NCI-H748 (cell line): Measurements from ENCODE around the gene OR10K2.
"Not testable (repeated sequence)": the region's sequence is repeated elsewhere in the genome, so short reads cannot be mapped to it uniquely, and the experiment has no call there.

ENCODE experiments used
- DNase-seq: peaks from one replicate; lab custom pipeline; 2025; ENCODE audit not compliant: unreplicated experiment; lab: John Stamatoyannopoulos, UW

OR10K2 gene, protein sequence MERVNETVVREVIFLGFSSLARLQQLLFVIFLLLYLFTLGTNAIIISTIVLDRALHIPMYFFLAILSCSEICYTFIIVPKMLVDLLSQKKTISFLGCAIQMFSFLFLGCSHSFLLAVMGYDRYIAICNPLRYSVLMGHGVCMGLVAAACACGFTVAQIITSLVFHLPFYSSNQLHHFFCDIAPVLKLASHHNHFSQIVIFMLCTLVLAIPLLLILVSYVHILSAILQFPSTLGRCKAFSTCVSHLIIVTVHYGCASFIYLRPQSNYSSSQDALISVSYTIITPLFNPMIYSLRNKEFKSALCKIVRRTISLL

DNA sequence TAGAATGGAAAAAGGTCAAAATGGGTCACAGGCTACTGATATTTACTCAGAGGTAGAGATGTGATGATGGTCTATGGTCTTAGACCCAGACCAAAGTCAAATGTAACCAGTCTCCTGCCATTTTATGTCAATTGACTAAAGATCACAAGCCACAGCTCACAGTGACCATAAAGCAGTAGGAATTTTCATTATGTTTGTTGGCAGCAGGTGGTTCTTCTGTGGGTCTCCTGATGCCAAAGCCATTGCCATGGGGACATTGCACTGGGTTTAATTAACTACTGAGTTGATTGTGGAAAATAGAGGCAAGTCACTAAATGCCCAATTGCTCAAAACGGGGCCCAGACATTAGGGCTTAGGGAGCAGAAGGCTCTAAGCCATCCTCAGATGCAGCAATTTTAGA is at the start of gene OR10K2:
Gene OR10K2 (minus strand): TSS at position 101 of the 400 bp plus-strand sequence. CDS start 5,371 bp downstream, outside the sequence.
- DNase-seq: no peak

DNA sequence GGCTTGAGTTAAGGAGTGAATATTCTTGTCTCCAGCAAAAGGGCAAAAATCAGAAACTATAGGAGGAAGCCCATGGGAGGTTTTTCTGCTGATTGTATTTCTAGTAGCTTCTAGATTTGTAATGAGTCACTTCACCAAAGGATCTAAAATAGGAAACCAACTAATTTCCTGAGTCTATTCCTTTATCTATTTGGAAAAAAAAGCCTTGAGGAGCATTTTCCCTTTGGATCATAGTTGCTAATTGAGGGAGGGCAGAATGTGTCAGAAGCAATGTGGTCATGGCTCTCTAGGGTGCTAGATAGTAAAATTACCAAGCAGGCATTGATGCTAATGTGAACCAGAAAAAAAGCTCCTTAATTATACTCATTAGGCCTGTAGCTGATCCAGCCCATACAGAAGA is 45.9 kb upstream of the OR10K2 start, which contains the start of gene OR10R2:
Gene OR10R2 (plus strand): TSS at position 301 of the 400 bp plus-strand sequence. CDS start 106 bp downstream, outside the sequence.
- DNase-seq: no peak

DNA sequence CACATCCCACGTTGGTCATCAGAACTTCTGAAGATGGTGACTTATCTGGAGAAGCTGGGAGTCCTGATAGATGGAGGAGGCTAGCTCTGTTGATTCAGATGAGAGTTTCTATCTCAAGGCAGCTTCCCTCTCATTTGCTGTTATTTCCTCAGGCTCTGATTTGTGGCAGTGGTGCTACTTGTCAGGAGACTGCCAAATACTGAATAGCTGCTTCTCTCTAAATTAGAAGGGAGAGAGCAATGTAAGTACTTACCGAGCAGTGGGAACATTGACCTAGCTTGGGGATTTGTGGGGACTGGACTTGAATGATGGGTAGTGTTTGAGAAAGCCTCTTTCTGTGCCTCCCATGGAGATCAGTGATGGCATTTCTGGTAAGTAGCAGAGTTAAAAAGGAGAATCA is 35.5 kb upstream of the OR10K2 start, which contains the start of gene OR10K1:
Gene OR10K1 (plus strand): TSS at position 301 of the 400 bp plus-strand sequence. CDS start 3,728 bp downstream, outside the sequence.
- no peak for DNase-seq

DNA sequence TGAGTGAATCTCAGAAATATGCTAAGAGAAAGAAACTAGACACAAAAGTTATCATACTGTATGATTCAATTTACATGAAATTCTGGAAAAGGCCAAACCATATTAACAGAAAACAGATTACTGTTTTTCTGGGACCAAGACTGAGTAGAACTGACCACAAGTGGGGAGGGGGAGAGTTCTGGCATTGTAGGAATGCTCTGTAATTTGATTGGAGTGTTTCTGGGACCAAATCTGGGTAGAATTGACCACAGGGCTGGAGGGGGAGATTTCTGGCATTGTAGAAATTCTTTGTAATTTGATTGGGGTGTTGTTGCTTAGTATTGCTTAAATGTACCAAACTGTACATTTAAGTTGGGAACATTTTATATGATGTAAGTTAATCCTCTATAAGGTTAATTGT is 32.2 kb upstream of the OR10K2 start:
- DNase-seq: no peak

DNA sequence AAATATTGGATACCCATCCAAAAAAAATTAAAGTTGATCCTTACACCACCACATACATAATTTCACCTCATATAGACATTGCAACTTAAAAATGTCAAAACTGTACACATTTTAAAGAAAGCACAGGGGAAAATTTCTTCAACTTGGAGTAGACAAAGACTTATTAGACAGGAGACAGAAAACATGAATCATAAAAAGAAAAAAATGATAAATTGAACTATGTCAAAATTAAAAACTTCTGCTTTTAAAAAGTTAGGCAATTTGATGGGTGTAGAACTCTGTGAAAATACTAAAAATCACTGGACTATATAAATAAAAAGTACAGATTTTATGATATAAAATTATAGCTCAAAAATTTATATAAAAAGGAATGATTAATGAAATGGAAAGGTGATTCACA is 31.2 kb upstream of the OR10K2 start:
- DNase-seq: no peak

DNA sequence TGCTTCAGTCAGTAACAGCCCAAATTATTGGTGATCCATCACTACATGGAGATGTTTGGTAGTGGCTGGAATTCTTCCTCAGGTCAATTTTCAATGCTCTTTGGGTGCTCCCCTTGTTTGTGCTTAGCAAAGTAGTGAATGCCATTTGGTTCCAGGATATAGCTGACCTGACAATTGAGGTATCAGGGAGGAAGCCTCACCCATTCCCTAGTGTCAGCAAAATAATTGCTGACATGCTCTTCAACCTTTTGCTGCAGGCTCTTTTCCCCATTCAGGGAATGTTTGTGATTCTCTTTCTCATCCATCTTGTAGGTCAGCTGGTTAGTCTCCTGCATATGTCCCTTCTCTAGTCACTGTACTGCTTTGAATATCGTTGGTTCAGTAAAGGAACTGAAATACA is 28.5 kb upstream of the OR10K2 start:
- DNase-seq: no peak

DNA sequence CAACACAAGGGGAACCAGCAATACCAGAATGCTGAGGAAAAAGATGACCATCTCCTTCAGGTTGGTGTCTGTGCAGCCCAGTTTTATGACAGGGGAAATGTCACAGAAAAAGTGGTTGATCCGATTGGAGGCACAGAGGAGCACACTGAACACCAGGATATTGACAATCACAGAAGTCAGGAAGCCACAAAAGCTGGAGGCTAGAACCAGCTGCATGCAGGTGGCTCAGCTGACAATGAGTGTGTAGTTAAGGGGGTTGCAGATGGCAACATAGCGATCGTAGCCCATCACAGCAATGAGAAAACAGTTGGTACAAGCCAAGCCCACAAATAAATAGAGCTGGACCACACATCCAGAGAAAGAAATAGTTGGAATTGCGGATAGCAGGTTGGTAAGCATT is 19.3 kb upstream of the OR10K2 start:
- no peak for DNase-seq

DNA sequence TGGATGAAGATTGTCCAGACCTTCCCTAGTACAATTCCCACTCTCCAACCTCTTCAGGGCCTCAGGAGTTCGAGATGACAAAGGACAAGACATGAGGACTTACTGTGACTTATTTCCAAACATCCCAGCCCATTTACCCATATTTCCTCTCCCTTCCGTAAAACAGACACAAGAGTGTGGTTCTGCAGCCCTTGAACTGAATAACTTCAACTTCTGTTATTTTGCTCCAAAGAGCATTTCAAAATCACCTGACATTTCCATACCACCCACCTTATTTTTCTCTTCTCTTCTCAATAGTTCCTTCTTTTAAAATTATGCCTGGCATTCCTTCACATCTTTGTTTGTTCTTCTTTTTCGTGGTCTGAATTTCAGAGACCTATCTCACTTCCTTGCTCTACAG is 8.7 kb upstream of the OR10K2 start:
- no peak for DNase-seq

DNA sequence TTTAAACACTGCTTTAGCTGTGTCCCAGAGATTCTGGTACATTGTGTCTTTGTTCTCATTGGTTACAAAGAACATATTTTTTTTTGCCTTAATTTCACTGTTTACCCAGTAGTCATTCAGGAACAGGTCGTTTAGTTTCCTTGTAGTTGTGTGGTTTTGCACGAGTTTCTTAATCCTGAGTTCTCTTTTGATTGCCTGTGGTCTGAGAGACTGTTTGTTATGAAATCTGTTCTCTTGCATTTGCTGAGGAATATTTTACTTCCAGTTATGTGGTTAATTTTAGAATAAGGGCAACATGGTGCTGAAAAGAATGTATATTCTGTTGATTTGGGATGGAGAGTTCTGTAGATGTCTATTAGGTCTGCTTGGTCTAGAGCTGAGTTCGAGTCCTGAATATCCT is 4.1 kb upstream of the OR10K2 start:
- not testable (repeated sequence) for DNase-seq

DNA sequence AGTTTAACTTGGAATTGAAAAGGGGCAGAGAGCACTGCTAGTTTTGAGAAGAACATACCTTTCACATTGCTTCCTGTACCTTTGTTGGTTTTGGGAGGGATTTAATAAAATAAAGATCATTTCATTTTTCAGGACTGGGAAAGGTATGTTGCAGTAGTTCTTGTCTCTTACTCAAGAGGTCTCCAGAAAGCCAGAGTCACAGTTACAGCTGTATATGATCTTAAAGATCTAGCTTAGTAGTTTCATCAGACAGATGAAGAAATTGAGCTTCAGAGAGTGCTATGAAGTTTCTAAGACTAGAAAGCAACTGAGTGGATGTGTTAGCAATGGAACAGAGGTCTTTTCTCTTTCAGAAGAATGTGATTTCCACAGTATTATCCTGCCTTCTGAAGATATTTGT is 1.0 kb downstream of the OR10K2 start:
- no peak for DNase-seq

DNA sequence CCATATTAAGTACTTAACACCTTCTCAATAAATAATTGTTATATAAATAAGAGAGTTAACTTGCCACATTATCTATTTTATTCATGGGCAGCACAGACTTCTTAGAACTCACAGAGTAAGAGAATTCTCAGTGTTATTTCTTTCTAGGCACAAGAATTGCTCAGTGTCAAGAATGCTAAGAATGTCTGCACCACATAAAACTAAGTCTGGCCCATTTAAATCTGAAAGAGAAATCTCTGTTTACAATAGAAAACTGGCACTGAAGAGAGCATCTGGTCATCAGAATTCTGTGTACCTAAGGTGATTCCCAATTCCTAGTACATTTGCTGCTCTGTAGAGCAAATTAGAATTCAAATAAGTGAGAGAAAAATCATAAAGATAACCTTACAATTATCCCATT is 3.8 kb downstream of the OR10K2 start:
- no peak for DNase-seq

DNA sequence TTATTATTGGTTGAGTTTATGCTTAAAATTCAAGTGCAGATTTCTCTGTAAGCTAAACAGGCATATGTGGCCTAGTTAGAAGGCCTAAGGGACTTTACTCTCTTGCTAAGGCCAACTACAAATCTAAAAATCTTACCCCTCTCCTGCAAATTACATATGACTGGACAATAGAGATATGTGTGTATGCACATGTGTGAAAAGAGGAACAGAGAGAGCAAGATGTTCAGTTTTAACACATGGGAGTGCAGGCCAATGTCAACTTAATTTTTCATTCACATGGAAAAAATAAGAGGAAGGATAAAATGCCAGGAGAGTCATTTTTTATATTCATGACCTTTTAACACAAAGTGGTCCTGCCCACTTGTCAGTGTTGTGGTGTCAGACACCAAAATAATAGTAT is 8.5 kb downstream of the OR10K2 start:
- no peak for DNase-seq

DNA sequence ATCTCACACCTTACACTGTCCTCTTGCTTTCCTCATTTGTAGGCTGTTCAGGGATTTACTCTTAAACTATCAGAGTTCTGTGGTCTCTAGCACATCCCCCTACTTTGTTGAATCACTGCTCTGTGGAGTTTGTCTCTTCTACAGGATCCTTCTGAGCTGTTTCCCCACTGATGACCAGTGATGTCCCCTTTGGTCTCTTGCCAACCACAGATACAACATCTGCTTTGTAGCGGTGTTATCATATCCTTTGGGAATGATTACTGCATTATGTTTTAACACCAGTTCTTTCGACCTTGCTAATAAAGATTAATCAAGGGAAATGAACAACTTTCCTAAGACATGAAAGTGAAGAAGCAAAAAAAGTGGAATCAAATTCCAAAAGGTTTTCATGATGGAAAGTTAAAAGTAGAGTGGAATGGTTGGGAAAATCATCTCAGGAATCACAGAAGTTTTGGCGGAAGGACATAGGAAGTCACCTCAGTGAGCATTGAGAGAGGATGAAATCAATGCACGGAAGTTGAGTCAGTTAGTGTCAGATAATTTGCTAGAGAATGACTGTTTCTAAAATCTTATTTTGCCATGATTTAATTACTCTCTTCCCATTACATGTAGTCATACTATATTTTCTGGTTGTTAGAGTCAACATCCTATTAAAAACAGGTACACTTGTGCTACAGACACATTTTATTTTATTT is 11.2 kb downstream of the OR10K2 start:
- DNase-seq: no peak

DNA sequence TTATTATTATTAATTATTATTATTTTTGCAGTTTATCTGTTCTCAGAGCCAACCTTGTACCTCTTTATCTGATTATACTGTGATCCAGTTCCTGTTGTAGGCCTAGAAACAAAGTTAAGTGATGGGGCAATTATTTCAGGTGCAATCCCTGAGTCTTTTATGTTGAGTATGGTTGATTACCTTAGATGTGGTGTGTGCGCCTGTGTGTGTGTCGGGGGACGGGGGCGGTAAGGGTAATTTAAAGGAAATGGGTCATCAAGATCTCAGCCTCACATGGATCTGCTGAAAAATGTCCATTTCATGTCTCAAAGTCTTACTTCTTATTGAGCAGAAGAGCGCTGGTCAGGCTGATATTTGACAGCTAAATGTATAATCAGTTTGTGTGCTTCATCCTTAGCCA is 18.9 kb downstream of the OR10K2 start:
- DNase-seq: no peak

DNA sequence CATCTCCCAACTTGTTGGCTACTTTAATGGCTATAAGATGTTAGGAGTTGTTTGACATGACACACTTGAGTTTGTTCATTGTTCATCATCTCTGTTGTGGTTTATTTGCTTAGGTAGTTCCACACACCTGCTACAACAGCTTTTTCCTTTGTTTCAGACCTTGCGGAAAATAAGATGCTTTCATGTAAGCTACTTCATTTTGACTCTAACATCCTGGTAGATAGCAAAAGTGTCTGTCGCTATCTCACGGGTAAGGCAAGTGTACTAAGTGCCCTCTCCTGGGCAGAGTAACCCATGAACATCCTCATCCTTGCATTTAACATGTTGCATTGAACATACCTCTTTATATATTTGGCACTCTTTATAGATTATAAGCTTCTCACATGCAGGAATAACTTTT is 25.2 kb downstream of the OR10K2 start:
- DNase-seq: no peak

DNA sequence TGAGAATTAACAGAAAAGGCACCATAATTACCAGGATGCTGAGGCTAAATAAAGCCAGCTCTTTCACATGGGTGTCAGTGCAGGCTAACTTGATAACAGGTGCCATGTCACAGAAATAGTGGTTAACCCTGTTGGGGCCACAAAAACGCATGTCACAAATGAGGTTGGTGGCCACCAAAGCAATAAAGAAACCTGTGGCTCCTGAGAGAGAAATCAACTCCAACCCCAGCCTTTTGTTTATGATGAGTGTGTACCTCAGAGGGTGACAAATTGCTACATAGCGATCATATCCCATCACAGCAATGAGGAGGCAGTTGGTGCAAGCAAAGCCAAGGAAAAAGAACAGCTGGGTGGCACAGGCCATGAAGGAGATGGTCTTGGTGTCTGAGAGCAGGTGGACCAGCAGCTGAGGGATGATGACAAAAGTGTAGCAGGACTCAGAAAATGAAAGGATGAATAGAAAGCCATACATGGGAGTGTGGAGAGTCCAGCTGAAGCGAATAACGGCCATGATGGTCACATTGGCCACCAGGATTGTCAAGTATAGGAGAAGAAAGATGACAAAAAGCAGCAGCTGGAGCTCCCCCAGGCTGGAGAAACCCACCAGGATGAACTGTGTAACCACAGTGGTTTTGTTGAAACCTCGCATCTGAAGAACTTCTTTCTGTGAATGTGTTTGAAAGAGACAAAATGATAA is 27.1 kb downstream of the OR10K2 start, which contains the start of gene OR10T2:
Gene OR10T2 (minus strand): TSS at position 649 of the 697 bp plus-strand sequence. CDS start 0 bp downstream, at position 649.
- DNase-seq: no peak

DNA sequence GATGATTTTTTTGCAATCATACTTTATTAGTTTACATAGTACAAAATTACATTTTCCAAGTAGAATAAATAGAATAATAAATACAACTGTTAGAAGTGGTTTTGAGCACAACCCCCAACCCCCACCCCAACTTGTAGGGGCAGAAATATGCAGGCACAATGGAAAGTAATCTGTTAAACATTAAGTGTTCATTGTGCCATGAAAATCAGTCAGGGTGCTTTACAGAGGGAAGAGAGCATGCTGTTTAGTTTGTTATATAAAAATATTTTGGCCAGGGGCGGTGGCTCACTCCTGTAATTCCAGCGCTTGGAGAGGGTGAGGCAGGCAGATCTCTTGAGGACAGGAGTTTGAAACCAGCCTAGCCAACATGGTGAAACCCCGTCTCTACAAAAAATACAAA is 29.4 kb downstream of the OR10K2 start:
- DNase-seq: no peak

DNA sequence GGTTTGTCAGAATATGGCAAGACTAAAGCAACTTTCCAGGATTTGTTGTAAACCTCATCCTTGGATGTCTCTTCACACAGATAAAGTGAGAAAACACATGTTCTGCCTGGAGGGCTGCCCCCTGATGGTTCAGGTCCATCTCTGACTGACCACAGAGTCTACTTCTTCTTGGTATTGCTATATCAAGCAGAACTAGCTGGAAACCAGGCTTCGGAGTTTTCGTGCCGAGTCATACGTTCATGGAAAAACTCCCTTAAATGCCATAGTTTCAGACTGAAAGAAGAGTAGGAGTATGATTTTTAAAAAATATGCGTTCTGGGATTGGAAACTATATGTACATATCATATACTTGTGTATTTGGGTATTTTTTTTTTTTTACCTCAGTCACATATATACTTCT is 32.6 kb downstream of the OR10K2 start:
- no peak for DNase-seq

DNA sequence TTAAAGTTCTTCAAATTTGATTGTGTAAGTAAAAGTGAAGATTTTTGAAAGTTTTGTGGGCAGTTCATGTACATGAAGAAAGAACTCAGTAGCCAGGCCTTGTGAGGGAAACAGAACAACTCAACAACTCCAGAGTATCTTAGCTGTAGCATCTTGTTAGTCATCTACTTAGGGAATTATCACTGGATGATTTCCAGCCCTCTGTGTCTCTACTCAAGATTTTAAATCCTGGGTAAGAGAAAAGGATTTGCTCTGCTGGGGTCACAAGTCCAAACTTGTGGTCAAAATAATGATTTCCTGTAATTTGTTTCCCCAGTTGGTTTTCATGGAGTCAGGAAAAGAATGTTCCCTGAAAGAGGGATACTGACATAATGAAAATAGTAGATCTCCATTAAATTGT is 34.9 kb downstream of the OR10K2 start:
- no peak for DNase-seq

DNA sequence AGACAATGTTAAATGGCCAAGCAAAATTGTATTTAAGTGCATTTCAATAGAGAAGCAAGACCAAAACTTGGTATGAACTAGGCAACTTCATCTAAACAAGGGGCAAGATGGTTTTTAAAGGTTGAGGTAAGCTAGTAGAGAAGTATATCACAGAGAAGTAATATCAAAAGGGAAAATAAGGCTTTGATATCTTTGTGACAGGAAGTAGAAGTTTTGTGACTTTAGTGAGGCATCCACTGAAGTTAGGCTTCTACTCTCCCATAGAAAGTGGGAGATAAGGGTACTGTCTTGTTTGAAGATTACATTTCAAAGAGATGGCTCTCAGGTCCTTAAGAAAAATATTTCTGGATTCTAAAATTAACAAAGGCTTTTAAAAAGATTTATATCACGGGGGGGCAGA is 35.7 kb downstream of the OR10K2 start:
- no peak for DNase-seq

DNA sequence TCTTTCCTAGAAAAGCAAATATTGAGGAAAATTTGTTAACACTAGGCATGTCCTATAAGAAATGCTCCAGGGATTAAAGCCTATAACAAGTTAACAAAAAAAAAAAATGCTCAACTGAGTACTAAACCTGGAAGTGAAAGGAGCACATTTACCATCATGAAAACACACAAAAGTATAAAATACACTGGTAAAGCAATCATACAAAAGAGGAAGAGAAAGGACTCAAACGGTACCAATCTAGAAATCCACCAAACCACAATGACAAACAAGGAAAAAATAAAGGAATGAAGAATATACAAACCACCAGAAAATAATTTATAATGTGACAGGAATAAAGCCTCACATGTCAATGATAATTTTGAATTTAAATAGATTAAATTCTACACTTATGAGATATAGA is 51.2 kb downstream of the OR10K2 start:
- no peak for DNase-seq

DNA sequence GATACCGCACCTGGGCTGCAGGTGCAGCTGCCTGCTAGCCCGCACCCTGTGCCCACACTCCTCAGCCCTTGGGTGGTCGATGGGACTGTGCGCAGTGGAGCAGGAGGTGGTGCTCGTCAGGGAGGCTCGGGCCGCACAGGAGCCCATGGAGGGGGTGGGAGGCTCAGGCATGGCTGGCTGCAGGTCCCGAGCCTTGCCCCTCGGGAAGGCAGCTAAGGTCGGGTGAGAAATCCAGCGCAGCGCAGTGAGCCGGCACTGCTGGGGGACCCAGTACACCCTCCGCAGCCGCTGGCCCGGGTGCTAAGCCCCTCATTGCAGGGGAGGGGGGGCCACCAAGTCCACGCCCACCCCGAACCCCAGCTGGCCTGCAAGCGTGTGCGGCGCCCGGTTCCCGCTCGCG is 51.9 kb downstream of the OR10K2 start:
- DNase-seq: not testable (repeated sequence)
